GM10266 (cell line): ENCODE measurements around the gene PTMA.

Experiments used
- DNase-seq: peaks from one replicate; pipeline ENCODE4 v3.0.0; 2012; ENCODE audit errors: extremely low spot score
- CTCF ChIP-seq: IDR thresholded peaks from 2 replicates; pipeline ENCODE4 v1.5.1; 2012; ENCODE audit warnings: mild to moderate bottlenecking, low read depth; ENCODE audit not compliant: control insufficient read depth, insufficient read depth; ENCODE audit errors: missing control alignments

Gene PTMA

GRCh38 chr2:231751042-231751815 is 42.9 kb downstream of the PTMA start:
- TF ChIP-seq CTCF: no peak
- no peak for DNase-seq

- DNase-seq: no peak
Measured at GRCh38 chr2:231752061-231752460, 43.7 kb downstream of the PTMA start.

GRCh38 chr2:231761735-231762134 is 53.4 kb downstream of the PTMA start:
- TF ChIP-seq CTCF: no peak
- DNase-seq: no peak

More at GRCh38 chr2:231752061-231752460, 43.7 kb downstream of the PTMA start:
- no peak for TF ChIP-seq CTCF
